Gastrocnemius medialis (tissue), 4 donors: ENCODE results near the gene POLD3. TPM values are rescaled to one million over a fixed set of nuclear protein-coding genes. Genes with fewer than 3 reads are reported as not detected.

Source experiments
- ATAC-seq, 2 donors: fragments of 150-250 bp; one replicate each; pipeline ENCODE4 v1.9.1; 2016
- DNase-seq, 2 donors: peaks; one replicate each; pipeline ENCODE4 v3.0.0-alpha.2; 2019
- H3K27ac ChIP-seq, 4 donors: fragments of 200-600 bp; sonication (generic); 1 replicate in 1 of 4; 2 replicates in 3 of 4; pipeline ENCODE4 v1.5.1; 2016 to 2018; ENCODE audit warnings: mild to moderate bottlenecking in 2 of 4, moderate library complexity in 1 of 4
- H3K27me3 ChIP-seq, 3 donors: fragments of 200-600 bp; sonication (generic) in 2 of 3; 1 replicate in 1 of 3; 2 replicates in 2 of 3; pipeline versions ENCODE4 v1.5.1 to v1.6.0; 2016 to 2019; ENCODE audit warnings: mild to moderate bottlenecking in 1 of 3, moderate library complexity in 1 of 3
- H3K36me3 ChIP-seq, 2 donors: fragments of 200-600 bp; sonication (generic) in 1 of 2; one replicate each; pipeline ENCODE4 v1.5.1; 2017 to 2018
- H3K4me1 ChIP-seq, 2 donors: fragments of 200-600 bp; sonication (generic) in 1 of 2; one replicate each; pipeline ENCODE4 v1.5.1; 2016 to 2017; ENCODE audit warnings: mild to moderate bottlenecking in 2 of 2
- H3K4me3 ChIP-seq, 4 donors: fragments of 200-600 bp; sonication (generic) in 3 of 4; 1 replicate in 1 of 4; 2 replicates in 3 of 4; pipeline ENCODE4 v1.5.1; 2016 to 2019; ENCODE audit warnings: mild to moderate bottlenecking in 2 of 4
- H3K9me3 ChIP-seq, 3 donors: fragments of 200-600 bp; sonication (generic) in 2 of 3; 1 replicate in 1 of 3; 2 replicates in 2 of 3; pipeline ENCODE4 v1.5.1; 2016 to 2019
- POLR2A ChIP-seq, 2 donors: fragments of 450-650 bp; IDR thresholded peaks; one replicate each; pipeline ENCODE4 v1.6.1; 2017; ENCODE audit warnings: antibody characterized with exemption in 2 of 2, mild to moderate bottlenecking in 2 of 2, moderate library complexity in 2 of 2
- in situ Hi-C, 4 donors: fragments of 200-750 bp; cut with MboI; loops; one replicate each; pipeline versions ENCODE4 v1.15.0 to v1.8.0; 2017; ENCODE audit warnings: low sequenced_read_pairs in 4 of 4
- intact Hi-C: fragments of 100-400 bp; cut with DNase I; formaldehyde crosslinking; loops from one replicate; pipeline ENCODE4 v1.15.1; 2023; ENCODE audit warnings: low total_unique reads
- total RNA-seq, 4 donors: library from RNA; depleted of rRNA; stranded (reverse); fragments of >200 nt; gene quantifications; one replicate each; pipeline versions ENCODE4 v1.1.0 to v1.2.3, GENCODE V29; 2016
- TF ChIP-seq, protein P1 (sequence below), 5 experiments: fragments of 450-650 bp in 3 of 5; fragments of 200-600 bp in 2 of 5; sonication (generic) in 2 of 5; IDR thresholded peaks in 4 of 5; conservative IDR thresholded peaks in 1 of 5; 1 replicate in 4 of 5; 2 replicates in 1 of 5; pipeline ENCODE4 v1.5.1; 2016 to 2019; ENCODE audit warnings: antibody characterized with exemption in 5 of 5, mild to moderate bottlenecking in 3 of 5, moderate library complexity in 3 of 5

The POLD3 gene, protein sequence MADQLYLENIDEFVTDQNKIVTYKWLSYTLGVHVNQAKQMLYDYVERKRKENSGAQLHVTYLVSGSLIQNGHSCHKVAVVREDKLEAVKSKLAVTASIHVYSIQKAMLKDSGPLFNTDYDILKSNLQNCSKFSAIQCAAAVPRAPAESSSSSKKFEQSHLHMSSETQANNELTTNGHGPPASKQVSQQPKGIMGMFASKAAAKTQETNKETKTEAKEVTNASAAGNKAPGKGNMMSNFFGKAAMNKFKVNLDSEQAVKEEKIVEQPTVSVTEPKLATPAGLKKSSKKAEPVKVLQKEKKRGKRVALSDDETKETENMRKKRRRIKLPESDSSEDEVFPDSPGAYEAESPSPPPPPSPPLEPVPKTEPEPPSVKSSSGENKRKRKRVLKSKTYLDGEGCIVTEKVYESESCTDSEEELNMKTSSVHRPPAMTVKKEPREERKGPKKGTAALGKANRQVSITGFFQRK
- total RNA-seq: 1 to 10 TPM; 4.6 to 6.4 (median 5.8) TPM

DNA sequence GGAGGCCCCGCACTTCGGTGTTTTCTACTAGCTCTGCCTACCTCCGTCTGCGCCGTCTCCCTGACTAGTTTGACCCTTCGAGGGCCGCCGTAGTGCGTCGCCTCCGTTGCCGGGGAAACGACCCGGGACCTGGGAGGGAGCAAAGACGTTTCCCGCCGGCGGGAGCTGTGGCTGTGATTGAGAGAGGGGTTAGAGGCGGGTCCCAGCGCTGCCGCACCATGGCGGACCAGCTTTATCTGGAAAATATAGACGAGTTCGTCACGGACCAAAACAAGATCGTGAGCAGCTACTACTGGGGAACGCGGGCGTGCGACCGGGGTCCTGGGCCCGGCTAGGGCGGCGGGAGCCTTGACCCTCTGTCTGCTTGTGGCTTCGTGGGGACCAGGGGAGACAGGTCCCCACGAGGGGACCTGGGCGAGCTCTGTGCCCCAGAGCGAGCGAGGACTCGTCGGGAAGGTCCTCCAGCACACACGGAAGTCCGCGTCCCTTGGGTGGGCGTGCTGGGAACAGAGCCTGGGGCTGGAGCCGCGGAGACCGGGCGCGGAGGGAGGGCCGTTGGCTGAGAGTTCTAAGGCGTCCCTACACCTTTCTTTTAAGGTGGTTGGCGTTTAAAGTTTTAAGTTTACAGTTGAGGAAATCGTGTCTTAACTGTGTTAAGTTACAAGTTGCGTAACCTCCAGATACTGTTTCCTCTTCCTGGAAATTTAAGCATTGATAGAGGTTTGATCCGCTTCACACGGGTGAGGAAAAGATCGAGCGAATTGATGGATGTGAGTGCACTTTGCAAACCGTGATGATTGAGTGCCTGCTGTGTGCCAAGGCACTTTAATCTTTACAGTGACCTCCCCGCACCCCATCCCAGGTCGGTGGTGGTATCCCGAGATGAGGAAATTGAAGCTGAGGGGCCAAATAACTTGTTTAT, at the start of gene POLD3:
Gene POLD3 (plus strand): TSS at position 142 of the 922 bp plus-strand sequence. CDS start 77 bp downstream, at position 219.
- in situ Hi-C loops: no loop called here
- peaks cover 10 to 12% of the 10 kb centered on the region in 2 donors for H3K4me1 ChIP-seq
- ATAC-seq: peak; percentile 96 to 99

GRCh38 chr11:74543991-74544390, 48.4 kb upstream of the POLD3 start:
- Histone ChIP-seq H3K9me3 (no peaks in the 10 kb centered on the region), H3K4me1 (no peaks in the 10 kb centered on the region)
- in situ Hi-C loops: no loop called here

More for the DNA sequence above, at the start of gene POLD3:
- Histone ChIP-seq H3K27ac (peak within 1 kb of the TSS; percentile 47 to 77 (median 74)), H3K36me3 (peaks cover 0 to 9% of the 10 kb centered on the region in 2 donors), H3K4me3 (peak within 1 kb of the TSS; percentile 76 to 99 (median 88)), H3K9me3 (no peaks in the 10 kb centered on the region), H3K27me3 (no peaks in the 10 kb centered on the region)
- intact Hi-C loops: loop anchor here (5.0 to 10.0 kb wide), 3 partner anchors 100 to 628 kb away; partner anchors contain the start of genes LIPT2 and RNF169
- peak; percentile 85 to 87 for DNase-seq
- no peak for TF ChIP-seq POLR2A (IDR thresholded peaks at IDR 0.05)
- TF ChIP-seq, protein P1, sequence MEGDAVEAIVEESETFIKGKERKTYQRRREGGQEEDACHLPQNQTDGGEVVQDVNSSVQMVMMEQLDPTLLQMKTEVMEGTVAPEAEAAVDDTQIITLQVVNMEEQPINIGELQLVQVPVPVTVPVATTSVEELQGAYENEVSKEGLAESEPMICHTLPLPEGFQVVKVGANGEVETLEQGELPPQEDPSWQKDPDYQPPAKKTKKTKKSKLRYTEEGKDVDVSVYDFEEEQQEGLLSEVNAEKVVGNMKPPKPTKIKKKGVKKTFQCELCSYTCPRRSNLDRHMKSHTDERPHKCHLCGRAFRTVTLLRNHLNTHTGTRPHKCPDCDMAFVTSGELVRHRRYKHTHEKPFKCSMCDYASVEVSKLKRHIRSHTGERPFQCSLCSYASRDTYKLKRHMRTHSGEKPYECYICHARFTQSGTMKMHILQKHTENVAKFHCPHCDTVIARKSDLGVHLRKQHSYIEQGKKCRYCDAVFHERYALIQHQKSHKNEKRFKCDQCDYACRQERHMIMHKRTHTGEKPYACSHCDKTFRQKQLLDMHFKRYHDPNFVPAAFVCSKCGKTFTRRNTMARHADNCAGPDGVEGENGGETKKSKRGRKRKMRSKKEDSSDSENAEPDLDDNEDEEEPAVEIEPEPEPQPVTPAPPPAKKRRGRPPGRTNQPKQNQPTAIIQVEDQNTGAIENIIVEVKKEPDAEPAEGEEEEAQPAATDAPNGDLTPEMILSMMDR (IDR thresholded peaks at IDR 0.05 in 4 of 5, conservative IDR thresholded peaks at IDR 0.05 in 1 of 5): no peak

DNA sequence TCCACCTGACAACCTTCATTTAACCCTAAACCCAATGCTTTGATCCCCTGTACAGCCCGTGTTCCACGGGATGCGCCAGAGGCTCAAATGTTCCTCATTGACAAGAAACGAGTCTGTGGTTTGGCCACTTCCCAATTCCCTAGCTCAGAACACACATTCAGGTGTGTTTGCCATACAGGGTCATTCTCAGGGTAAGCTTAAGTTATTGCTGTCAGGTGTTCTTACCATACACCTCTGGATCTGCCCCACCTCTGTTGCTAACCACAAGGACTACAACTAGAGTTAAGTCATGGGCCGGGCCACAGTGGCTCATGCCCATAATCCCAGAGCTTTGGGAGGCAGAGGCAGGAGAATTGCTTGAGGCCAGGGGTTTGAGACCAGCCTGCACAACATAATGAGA, 45.6 kb upstream of the POLD3 start:
- H3K4me3 ChIP-seq: no peak overlapping the region
- in situ Hi-C loops: no loop called here
- intact Hi-C loops: no loop called here
- no peaks in the 10 kb centered on the region for H3K27me3 ChIP-seq
- no peak overlapping the region for H3K27ac ChIP-seq
- no peaks in the 10 kb centered on the region for H3K9me3 ChIP-seq
- no peak for TF ChIP-seq POLR2A (IDR thresholded peaks at IDR 0.05)
- TF ChIP-seq, protein P1 (IDR thresholded peaks at IDR 0.05 in 4 of 5, conservative IDR thresholded peaks at IDR 0.05 in 1 of 5): no peak
- no peak for DNase-seq
- no peak for ATAC-seq
- no peaks in the 10 kb centered on the region for H3K36me3 ChIP-seq
- H3K4me1 ChIP-seq: peaks cover 0 to 6% of the 10 kb centered on the region in 2 donors

More at GRCh38 chr11:74543991-74544390, 48.4 kb upstream of the POLD3 start:
- DNase-seq (no peak), ATAC-seq (no peak)
- Histone ChIP-seq H3K27me3 (no peaks in the 10 kb centered on the region), H3K4me3 (no peak overlapping the region), H3K36me3 (no peaks in the 10 kb centered on the region), H3K27ac (no peak overlapping the region)
- intact Hi-C loops: no loop called here
- TF ChIP-seq, protein P1 (IDR thresholded peaks at IDR 0.05 in 4 of 5, conservative IDR thresholded peaks at IDR 0.05 in 1 of 5): no peak
- no peak for TF ChIP-seq POLR2A (IDR thresholded peaks at IDR 0.05)

DNA sequence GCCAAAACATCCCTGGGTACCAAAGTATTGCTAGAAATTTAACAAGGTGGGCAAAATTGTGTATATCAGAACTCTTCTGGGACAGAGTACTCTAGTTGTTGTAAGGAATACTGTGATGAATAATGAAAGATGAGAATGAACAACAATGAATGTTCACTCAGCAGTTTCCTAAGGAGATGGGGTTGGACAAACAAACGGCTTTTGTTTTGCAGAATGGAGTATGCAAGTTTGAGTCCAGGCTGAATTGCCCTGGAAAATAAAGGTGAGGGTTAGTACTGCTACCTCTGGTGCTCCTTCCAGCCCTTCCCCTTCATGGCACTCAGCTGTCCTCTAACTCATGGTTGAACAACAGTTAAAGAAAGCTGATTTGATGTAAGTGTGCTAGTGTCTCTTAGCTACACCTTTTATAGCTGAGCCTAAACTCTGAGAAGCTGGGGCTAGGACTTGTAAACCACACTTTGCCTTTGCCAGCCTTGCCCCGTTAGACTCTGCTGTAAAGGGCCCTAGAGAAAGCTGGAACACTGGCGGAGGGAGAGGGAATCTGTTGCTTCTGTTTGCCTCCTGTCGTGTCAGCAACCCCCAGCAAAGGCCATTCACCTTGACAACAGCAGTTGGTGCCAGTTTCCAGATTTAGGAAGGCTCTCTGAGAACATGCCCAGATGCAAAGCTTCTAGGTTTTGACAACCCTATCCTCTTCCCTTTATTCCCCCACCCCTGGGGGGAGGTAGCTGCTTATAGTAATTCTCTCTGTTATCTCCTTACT, 41.2 kb upstream of the POLD3 start:
- DNase-seq (no peak), ATAC-seq (no peak)
- TF ChIP-seq POLR2A (IDR thresholded peaks at IDR 0.05): no peak
- TF ChIP-seq, protein P1 (IDR thresholded peaks at IDR 0.05 in 4 of 5, conservative IDR thresholded peaks at IDR 0.05 in 1 of 5): no peak
- Histone ChIP-seq H3K9me3 (no peaks in the 10 kb centered on the region), H3K36me3 (no peaks in the 10 kb centered on the region), H3K4me3 (no peak overlapping the region), H3K27me3 (no peaks in the 10 kb centered on the region), H3K4me1 (peaks cover 0 to 8% of the 10 kb centered on the region in 2 donors), H3K27ac (no peak overlapping the region)
- intact Hi-C loops (no loop called here), in situ Hi-C loops (no loop called here)
